BLaER1 (cell line): ENCODE measurements around the gene PAX3.

Experiments used
- H3K27ac ChIP-seq: shearing (Covaris generic); formaldehyde crosslinking; 2 replicates; pipeline ENCODE4 v1.8.1; 2022
- H3K27me3 ChIP-seq: shearing (Covaris generic); formaldehyde crosslinking; 2 replicates; pipeline ENCODE4 v1.8.1; 2022
- H3K36me3 ChIP-seq: shearing (Covaris generic); formaldehyde crosslinking; 2 replicates; pipeline ENCODE4 v1.8.1; 2022
- H3K4me1 ChIP-seq: shearing (Covaris generic); formaldehyde crosslinking; 2 replicates; pipeline ENCODE4 v1.8.1; 2022
- H3K4me2 ChIP-seq: shearing (Covaris generic); formaldehyde crosslinking; 2 replicates; pipeline ENCODE4 v1.8.1; 2022
- H3K4me3 ChIP-seq: shearing (Covaris generic); formaldehyde crosslinking; 2 replicates; pipeline ENCODE4 v1.8.1; 2022
- H3K9ac ChIP-seq: shearing (Covaris generic); formaldehyde crosslinking; 2 replicates; pipeline ENCODE4 v1.8.1; 2022
- H3K9me3 ChIP-seq: shearing (Covaris generic); formaldehyde crosslinking; 2 replicates; pipeline ENCODE4 v1.8.1; 2022
- H4K20me1 ChIP-seq: shearing (Covaris generic); formaldehyde crosslinking; 2 replicates; pipeline ENCODE4 v1.8.1; 2022
- Cebpa-rat ChIP-seq: shearing (Covaris generic); IDR thresholded peaks from 2 replicates; pipeline ENCODE4 v1.8.1; 2022

PAX3 gene

DNA sequence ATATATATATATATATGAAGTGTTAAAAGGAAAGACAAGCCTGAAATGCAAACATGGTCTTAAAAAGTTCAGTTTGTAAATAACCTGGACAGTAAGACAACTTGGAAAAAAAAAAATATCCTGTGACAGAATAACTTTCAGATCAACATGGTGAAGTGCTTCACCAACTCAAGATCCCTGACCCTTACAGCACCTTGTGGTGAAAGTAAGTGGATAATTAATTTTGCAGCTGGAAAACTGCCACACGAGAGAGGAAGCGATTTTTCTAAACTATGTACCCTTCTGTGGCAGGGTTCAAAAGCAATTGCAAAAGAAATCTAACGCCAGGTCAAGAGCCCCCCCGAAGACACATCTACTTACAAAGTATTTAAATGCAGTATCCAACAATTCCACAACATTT, 95.8 kb downstream of the PAX3 start:
- no peak for TF ChIP-seq Cebpa-rat
- Histone ChIP-seq H3K27me3 (no peaks in the 10 kb centered on the region), H3K9me3 (no peaks in the 10 kb centered on the region), H3K4me2 (no peak overlapping the region), H4K20me1 (no peaks in the 10 kb centered on the region), H3K4me1 (peaks cover 4% of the 10 kb centered on the region; the same call in 1 of the 2 replicates), H3K36me3 (no peaks in the 10 kb centered on the region), H3K9ac (no peak overlapping the region), H3K27ac (no peak overlapping the region), H3K4me3 (no peak overlapping the region)

DNA sequence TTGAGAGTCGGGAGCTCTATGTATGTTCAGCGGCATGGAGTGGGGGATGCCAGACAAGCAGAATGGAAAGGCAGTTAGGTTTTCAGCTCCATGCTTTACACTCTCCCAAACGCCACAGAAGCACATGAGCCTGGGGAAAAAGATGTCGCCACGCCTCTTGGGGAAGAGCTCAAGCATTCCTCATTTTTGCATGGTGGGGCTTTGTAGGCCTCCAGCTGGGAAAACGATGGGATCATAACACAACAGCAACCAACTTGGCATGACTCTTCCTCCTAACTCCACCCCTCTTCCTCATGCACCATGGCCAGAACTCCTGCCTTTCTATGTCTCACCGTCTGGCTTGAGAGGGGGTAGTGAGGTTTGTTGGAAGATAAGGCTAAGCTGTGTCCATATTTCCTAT, 102.6 kb downstream of the PAX3 start:
- no peak for TF ChIP-seq Cebpa-rat
- H3K27me3 ChIP-seq: no peaks in the 10 kb centered on the region
- H3K4me1 ChIP-seq: peaks cover 21% of the 10 kb centered on the region
- no peak overlapping the region for H3K4me2 ChIP-seq
- H3K9ac ChIP-seq: no peak overlapping the region
- no peak overlapping the region for H3K27ac ChIP-seq
- no peaks in the 10 kb centered on the region for H4K20me1 ChIP-seq
- H3K36me3 ChIP-seq: no peaks in the 10 kb centered on the region
- no peak overlapping the region for H3K4me3 ChIP-seq
- no peaks in the 10 kb centered on the region for H3K9me3 ChIP-seq

DNA sequence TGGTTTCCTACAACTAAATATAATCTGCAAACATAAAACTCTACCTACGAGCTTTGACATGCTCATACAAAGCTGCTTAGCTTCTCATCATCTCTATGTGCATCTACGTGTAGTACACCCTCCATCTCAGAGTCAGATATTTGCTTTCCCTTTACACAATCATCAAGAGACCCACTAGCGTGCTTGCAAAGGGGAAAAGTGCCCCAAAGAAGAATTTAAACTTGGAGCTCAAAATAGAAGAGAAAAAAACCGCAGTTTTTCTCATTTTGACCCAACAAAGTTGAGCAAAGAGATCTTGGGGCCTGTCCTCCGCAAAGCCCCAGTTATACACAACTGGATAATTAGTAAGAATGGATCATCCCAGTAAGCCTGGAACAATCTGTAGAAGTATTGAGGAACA, 104.1 kb downstream of the PAX3 start:
- Histone ChIP-seq H4K20me1 (no peaks in the 10 kb centered on the region), H3K27ac (no peak overlapping the region), H3K4me3 (no peak overlapping the region), H3K4me1 (peaks cover 24% of the 10 kb centered on the region), H3K4me2 (peak overlapping the region; percentile 17), H3K9ac (no peak overlapping the region), H3K9me3 (no peaks in the 10 kb centered on the region), H3K27me3 (no peaks in the 10 kb centered on the region), H3K36me3 (no peaks in the 10 kb centered on the region)
- TF ChIP-seq Cebpa-rat: no peak

DNA sequence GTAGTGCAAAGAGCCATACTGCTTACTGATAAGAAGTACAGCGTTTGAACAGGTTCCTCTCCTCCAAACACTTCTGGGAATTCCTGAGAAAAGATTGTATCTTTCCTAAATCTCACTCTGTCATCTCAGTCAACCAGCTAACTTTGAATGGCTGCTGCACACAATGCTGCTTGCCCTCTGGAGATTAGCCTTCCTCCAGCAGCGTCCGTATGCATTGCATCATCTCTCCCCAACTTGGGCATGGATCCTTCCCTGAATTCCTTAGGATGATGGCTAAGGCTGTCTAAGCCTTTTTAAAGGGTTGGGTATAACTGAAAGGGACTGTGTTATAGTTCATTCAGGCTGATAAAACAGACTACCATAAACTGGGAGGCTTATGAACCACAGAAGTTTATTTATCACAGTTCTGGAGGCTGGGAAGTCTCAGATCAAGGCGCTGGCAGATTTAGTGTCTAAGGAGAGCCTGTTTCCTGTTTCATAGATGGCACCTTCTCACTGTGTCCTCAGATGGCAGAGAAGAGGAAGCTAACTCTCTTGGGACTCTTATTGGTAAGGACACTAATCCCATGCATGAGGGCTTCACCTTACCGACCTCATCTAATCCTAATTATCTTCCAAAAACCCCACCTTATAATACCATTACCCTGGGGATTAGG, 105.3 kb downstream of the PAX3 start:
- H3K36me3 ChIP-seq: no peaks in the 10 kb centered on the region
- no peak for TF ChIP-seq Cebpa-rat
- H3K27me3 ChIP-seq: no peaks in the 10 kb centered on the region
- H3K4me3 ChIP-seq: no peak overlapping the region
- no peak overlapping the region for H3K27ac ChIP-seq
- H4K20me1 ChIP-seq: no peaks in the 10 kb centered on the region
- H3K9me3 ChIP-seq: no peaks in the 10 kb centered on the region
- H3K9ac ChIP-seq: no peak overlapping the region
- peak overlapping the region; percentile 47 for H3K4me2 ChIP-seq
- H3K4me1 ChIP-seq: peaks cover 36% of the 10 kb centered on the region

- Histone ChIP-seq H3K4me3 (no peak overlapping the region), H3K9me3 (no peaks in the 10 kb centered on the region), H3K27me3 (no peaks in the 10 kb centered on the region), H3K9ac (no peak overlapping the region), H3K4me2 (no peak overlapping the region), H3K36me3 (no peaks in the 10 kb centered on the region), H3K27ac (no peak overlapping the region), H3K4me1 (no peaks in the 10 kb centered on the region), H4K20me1 (no peaks in the 10 kb centered on the region)
- TF ChIP-seq Cebpa-rat: no peak
Measured at GRCh38 chr2:222180619-222181018, 118.2 kb downstream of the PAX3 start.

GRCh38 chr2:222179592-222179991, 119.2 kb downstream of the PAX3 start:
- Histone ChIP-seq H3K9me3 (no peaks in the 10 kb centered on the region), H3K27me3 (no peaks in the 10 kb centered on the region), H3K36me3 (no peaks in the 10 kb centered on the region), H3K9ac (no peak overlapping the region), H4K20me1 (no peaks in the 10 kb centered on the region), H3K4me1 (no peaks in the 10 kb centered on the region), H3K27ac (no peak overlapping the region), H3K4me2 (no peak overlapping the region), H3K4me3 (no peak overlapping the region)
- no peak for TF ChIP-seq Cebpa-rat

DNA sequence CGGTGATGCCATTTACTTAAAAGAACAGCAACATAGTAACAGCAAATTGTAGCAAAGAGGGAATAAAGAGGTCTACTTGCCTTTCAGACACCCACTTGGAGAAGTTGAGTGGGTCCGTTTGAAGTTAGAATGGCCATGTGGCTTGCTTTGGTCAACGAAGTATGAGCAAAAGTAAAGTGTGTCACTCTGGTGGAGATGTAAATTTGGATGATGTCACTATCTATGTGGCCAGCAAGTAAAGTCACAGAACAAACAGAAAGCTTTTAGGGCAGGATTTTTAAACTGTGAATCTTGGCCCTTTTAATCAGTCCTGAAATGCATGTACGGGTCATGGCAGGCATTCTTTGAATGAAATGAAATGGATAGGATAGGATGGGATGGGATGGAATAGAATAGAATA, 120.3 kb downstream of the PAX3 start:
- H3K27me3 ChIP-seq: no peaks in the 10 kb centered on the region
- H3K9ac ChIP-seq: no peak overlapping the region
- H3K4me2 ChIP-seq: no peak overlapping the region
- no peaks in the 10 kb centered on the region for H3K4me1 ChIP-seq
- no peak overlapping the region for H3K4me3 ChIP-seq
- H3K27ac ChIP-seq: no peak overlapping the region
- H3K9me3 ChIP-seq: no peaks in the 10 kb centered on the region
- TF ChIP-seq Cebpa-rat: no peak
- H4K20me1 ChIP-seq: no peaks in the 10 kb centered on the region
- no peaks in the 10 kb centered on the region for H3K36me3 ChIP-seq

- Histone ChIP-seq H3K9me3 (no peaks in the 10 kb centered on the region), H3K4me3 (no peak overlapping the region), H4K20me1 (no peaks in the 10 kb centered on the region), H3K4me2 (no peak overlapping the region), H3K4me1 (no peaks in the 10 kb centered on the region), H3K27ac (no peak overlapping the region), H3K9ac (no peak overlapping the region), H3K27me3 (no peaks in the 10 kb centered on the region), H3K36me3 (no peaks in the 10 kb centered on the region)
- no peak for TF ChIP-seq Cebpa-rat
Measured at GRCh38 chr2:222176890-222177289, 121.9 kb downstream of the PAX3 start.

DNA sequence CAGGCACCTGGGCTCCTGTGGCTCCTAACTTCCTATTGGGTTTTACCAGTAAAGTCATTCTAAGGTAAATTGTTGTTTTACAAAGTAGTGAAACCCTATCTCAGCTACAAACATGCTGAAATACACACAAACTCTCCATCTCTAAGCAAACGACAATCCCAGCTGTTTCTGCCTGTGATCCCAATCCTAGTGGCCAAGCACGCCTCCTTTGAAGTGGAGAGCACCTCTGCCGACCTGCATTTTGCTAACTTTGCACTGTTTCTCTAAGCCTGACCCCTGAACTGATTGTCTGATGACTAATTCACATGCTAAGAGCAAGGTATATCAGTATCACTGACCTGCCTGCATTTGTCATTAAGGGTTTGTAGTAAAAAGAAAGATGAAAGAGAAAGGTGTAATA, 124.3 kb downstream of the PAX3 start:
- Histone ChIP-seq H3K36me3 (no peaks in the 10 kb centered on the region), H3K4me2 (no peak overlapping the region), H3K4me1 (no peaks in the 10 kb centered on the region), H3K27me3 (no peaks in the 10 kb centered on the region), H3K27ac (no peak overlapping the region), H3K9me3 (no peaks in the 10 kb centered on the region), H3K9ac (no peak overlapping the region), H4K20me1 (no peaks in the 10 kb centered on the region), H3K4me3 (no peak overlapping the region)
- TF ChIP-seq Cebpa-rat: no peak

GRCh38 chr2:222169346-222169745, 129.5 kb downstream of the PAX3 start:
- H3K9me3 ChIP-seq: no peaks in the 10 kb centered on the region
- H3K4me2 ChIP-seq: no peak overlapping the region
- no peaks in the 10 kb centered on the region for H4K20me1 ChIP-seq
- no peak overlapping the region for H3K27ac ChIP-seq
- TF ChIP-seq Cebpa-rat: no peak
- H3K36me3 ChIP-seq: no peaks in the 10 kb centered on the region
- H3K9ac ChIP-seq: no peak overlapping the region
- H3K27me3 ChIP-seq: no peaks in the 10 kb centered on the region
- no peak overlapping the region for H3K4me3 ChIP-seq
- H3K4me1 ChIP-seq: no peaks in the 10 kb centered on the region

DNA sequence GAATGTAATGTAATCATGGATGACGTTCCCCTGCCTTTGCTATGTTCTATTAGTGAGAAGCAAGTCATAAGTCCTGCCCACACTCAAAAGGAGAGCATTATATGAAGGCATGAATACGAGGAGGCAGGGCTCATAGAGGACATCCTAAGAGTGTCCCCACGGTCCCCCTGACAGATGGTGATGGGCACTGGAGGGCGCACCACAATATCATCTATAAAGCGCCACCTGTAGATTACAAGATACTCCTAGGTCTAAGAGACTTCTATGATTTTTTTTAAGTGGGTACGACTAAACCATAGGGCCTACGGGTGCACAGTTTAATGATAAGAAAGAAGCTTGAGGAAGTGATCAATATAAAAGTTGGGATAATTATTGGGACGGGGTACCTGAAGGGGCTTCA, 131.0 kb downstream of the PAX3 start:
- H4K20me1 ChIP-seq: no peaks in the 10 kb centered on the region
- no peaks in the 10 kb centered on the region for H3K4me1 ChIP-seq
- no peak overlapping the region for H3K4me2 ChIP-seq
- H3K4me3 ChIP-seq: no peak overlapping the region
- no peaks in the 10 kb centered on the region for H3K36me3 ChIP-seq
- H3K9me3 ChIP-seq: no peaks in the 10 kb centered on the region
- H3K9ac ChIP-seq: no peak overlapping the region
- H3K27me3 ChIP-seq: no peaks in the 10 kb centered on the region
- no peak overlapping the region for H3K27ac ChIP-seq
- no peak for TF ChIP-seq Cebpa-rat
